PC-3 (cell line): ENCODE measurements around the gene PPP1R1C.

Experiments used
- EZH2phosphoT487 ChIP-seq: fragments of 300-600 bp; sonication (generic); IDR thresholded peaks from 2 replicates; pipeline ENCODE4 v1.6.1; 2018; ENCODE audit warnings: mild to moderate bottlenecking, antibody characterized with exemption, low read length, borderline replicate concordance
- TF ChIP-seq, protein P1 (sequence below): fragments of 300-600 bp; sonication (generic); conservative IDR thresholded peaks from 2 replicates; pipeline ENCODE4 v1.5.1; 2017; ENCODE audit warnings: antibody characterized with exemption, low read depth, mild to moderate bottlenecking, low read length

- TF ChIP-seq, protein P1, sequence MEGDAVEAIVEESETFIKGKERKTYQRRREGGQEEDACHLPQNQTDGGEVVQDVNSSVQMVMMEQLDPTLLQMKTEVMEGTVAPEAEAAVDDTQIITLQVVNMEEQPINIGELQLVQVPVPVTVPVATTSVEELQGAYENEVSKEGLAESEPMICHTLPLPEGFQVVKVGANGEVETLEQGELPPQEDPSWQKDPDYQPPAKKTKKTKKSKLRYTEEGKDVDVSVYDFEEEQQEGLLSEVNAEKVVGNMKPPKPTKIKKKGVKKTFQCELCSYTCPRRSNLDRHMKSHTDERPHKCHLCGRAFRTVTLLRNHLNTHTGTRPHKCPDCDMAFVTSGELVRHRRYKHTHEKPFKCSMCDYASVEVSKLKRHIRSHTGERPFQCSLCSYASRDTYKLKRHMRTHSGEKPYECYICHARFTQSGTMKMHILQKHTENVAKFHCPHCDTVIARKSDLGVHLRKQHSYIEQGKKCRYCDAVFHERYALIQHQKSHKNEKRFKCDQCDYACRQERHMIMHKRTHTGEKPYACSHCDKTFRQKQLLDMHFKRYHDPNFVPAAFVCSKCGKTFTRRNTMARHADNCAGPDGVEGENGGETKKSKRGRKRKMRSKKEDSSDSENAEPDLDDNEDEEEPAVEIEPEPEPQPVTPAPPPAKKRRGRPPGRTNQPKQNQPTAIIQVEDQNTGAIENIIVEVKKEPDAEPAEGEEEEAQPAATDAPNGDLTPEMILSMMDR = no peak
- TF ChIP-seq EZH2phosphoT487 = no peak
Measured at GRCh38 chr2:181998891-181999654, 13.4 kb downstream of the PPP1R1C start.
